ENCODE results near the gene IL1RAPL1. TPM values are rescaled to one million over a fixed set of nuclear protein-coding genes. Genes with fewer than 3 reads are reported as not detected.

Gene IL1RAPL1
- total RNA-seq, 4 donors from 2014 or later: 0.24 to 6.2 TPM; not detected in 2

DNA sequence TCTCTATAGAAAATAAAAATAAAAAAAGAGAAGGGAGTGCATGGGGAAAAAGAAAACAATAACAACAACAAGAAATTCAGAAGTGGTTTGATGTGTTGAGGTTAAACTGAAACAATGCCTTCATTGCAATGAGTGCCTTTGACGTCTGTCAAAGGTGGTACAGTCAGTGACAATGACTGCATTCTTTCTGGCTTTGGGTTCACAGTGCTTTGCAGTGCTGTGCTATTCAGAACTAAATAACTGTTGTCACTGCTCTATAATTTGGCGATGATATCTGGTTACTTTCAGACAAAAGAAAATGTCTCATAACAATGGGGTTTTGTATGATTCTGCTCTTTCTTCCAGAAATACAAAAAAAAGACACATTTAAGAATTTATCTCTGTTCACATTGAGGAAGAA is 1139.6 kb downstream of the IL1RAPL1 start:
- Histone ChIP-seq H3K36me3 (no peaks in the 10 kb centered on the region), H3K27ac (no peak overlapping the region), H3K4me3 (no peak overlapping the region), H3K9me3 (no peaks in the 10 kb centered on the region), H3K27me3 (no peaks in the 10 kb centered on the region), H3K4me1 (no peaks in the 10 kb centered on the region)
- no peak for TF ChIP-seq POLR2A (IDR thresholded peaks at IDR 0.05)
- no peak for TF ChIP-seq CTCF (IDR thresholded peaks at IDR 0.05)
- no peak for DNase-seq
- intact Hi-C loops (cut with DNase I; ENCODE audit: low total_unique reads): no loop called here

DNA sequence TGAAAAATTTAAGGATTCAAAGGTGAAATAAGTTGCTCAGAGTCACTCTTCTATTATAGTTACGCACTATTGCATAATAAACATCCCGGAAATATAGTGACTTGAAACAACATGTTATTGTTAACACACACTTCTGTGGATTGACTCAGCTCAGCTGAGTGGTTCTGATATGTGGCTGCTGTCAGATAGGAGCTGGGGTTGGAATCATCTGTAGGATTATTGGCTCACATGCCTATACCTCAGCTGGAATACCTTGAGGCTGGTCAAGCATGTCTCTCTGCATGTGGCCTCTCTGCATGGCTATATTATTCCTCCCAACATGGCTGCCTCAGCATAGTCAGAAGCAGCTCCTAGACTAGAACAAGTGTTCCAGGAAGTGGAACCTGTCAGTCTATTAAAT is 1141.4 kb downstream of the IL1RAPL1 start:
- TF ChIP-seq CTCF (IDR thresholded peaks at IDR 0.05) (no peak), POLR2A (IDR thresholded peaks at IDR 0.05) (no peak)
- H3K27me3 ChIP-seq: no peaks in the 10 kb centered on the region
- no peaks in the 10 kb centered on the region for H3K4me1 ChIP-seq
- H3K4me3 ChIP-seq: no peak overlapping the region
- no peaks in the 10 kb centered on the region for H3K9me3 ChIP-seq
- H3K36me3 ChIP-seq: no peaks in the 10 kb centered on the region
- no peak overlapping the region for H3K27ac ChIP-seq
- intact Hi-C loops (cut with DNase I; ENCODE audit: low total_unique reads): no loop called here
- no peak for DNase-seq

DNA sequence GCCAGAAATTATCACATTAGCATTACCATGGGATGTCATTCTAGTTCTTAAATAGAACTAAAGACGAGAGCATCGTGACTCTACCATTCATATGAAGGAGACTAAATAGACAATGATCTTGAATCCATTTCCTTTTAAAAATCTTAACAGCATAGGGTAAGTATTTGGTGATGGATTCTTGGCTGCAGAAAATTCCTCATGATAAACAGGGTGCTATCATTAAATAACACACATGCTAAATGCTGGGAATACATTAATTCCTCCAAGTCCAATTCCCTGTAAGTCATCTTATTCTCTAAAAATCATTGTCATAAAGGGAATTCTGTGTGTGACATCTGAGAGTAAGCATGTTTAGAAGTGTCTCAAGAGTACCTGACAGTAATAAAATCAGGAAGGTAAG is 1157.7 kb downstream of the IL1RAPL1 start:
- no peaks in the 10 kb centered on the region for H3K27me3 ChIP-seq
- H3K27ac ChIP-seq: no peak overlapping the region
- H3K9me3 ChIP-seq: no peaks in the 10 kb centered on the region
- no peaks in the 10 kb centered on the region for H3K36me3 ChIP-seq
- TF ChIP-seq POLR2A (IDR thresholded peaks at IDR 0.05) (no peak), CTCF (IDR thresholded peaks at IDR 0.05) (no peak)
- intact Hi-C loops (cut with DNase I; ENCODE audit: low total_unique reads): no loop called here
- DNase-seq: no peak
- H3K4me1 ChIP-seq: no peaks in the 10 kb centered on the region
- no peak overlapping the region for H3K4me3 ChIP-seq

- no peaks in the 10 kb centered on the region for H3K27me3 ChIP-seq
- no peaks in the 10 kb centered on the region for H3K9me3 ChIP-seq
- no peak overlapping the region for H3K27ac ChIP-seq
- H3K36me3 ChIP-seq: no peaks in the 10 kb centered on the region
- no peaks in the 10 kb centered on the region for H3K4me1 ChIP-seq
- no peak overlapping the region for H3K4me3 ChIP-seq
- intact Hi-C loops (cut with DNase I; ENCODE audit: low total_unique reads): no loop called here
- DNase-seq: no peak
- TF ChIP-seq POLR2A (IDR thresholded peaks at IDR 0.05): no peak
- TF ChIP-seq CTCF (IDR thresholded peaks at IDR 0.05): no peak
Observed at GRCh38 chrX:29746326-29746725, 1159.1 kb downstream of the IL1RAPL1 start.

- no peak overlapping the region for H3K4me3 ChIP-seq
- no peak for DNase-seq
- no peaks in the 10 kb centered on the region for H3K27me3 ChIP-seq
- no peaks in the 10 kb centered on the region for H3K9me3 ChIP-seq
- intact Hi-C loops (cut with DNase I; ENCODE audit: low total_unique reads): no loop called here
- H3K27ac ChIP-seq: no peak overlapping the region
- H3K4me1 ChIP-seq: no peaks in the 10 kb centered on the region
- no peaks in the 10 kb centered on the region for H3K36me3 ChIP-seq
- no peak for TF ChIP-seq POLR2A (IDR thresholded peaks at IDR 0.05)
- TF ChIP-seq CTCF (IDR thresholded peaks at IDR 0.05): no peak
Observed at GRCh38 chrX:29762006-29762405, 1174.8 kb downstream of the IL1RAPL1 start.
